Activated CD8-positive, alpha-beta memory T cell treated with anti-CD3 and anti-CD28 coated beads, Interleukin-2, amount 50 U/mL, for 24 hours (primary cell): Measurements from ENCODE around the gene IPCEF1.
"Not testable (repeated sequence)": the region's sequence is repeated elsewhere in the genome, so short reads cannot be mapped to it uniquely, and the experiment has no call there.

Experiments
- DNase-seq: peaks from one replicate; pipeline ENCODE4 v3.0.0-alpha.2; 2020; ENCODE audit errors: extremely low read depth

IPCEF1 gene

GRCh38 chr6:154331750-154332149, 24.9 kb downstream of the IPCEF1 start:
- no peak for DNase-seq

GRCh38 chr6:154329350-154330170, 27.0 kb downstream of the IPCEF1 start:
- DNase-seq, result no peak

GRCh38 chr6:154327313-154327712, 29.3 kb downstream of the IPCEF1 start:
- DNase-seq, result not testable (repeated sequence)

GRCh38 chr6:154325142-154325541, 31.5 kb downstream of the IPCEF1 start:
- no peak for DNase-seq

GRCh38 chr6:154320181-154320580, 36.4 kb downstream of the IPCEF1 start:
- no peak for DNase-seq

GRCh38 chr6:154319231-154319858, 37.3 kb downstream of the IPCEF1 start:
- no peak for DNase-seq

- DNase-seq, result no peak
These were observed 37.9 kb downstream of the IPCEF1 start for GRCh38 chr6:154318721-154319120.

- no peak for DNase-seq
These were observed 40.5 kb downstream of the IPCEF1 start for GRCh38 chr6:154316131-154316530.

- no peak for DNase-seq
These were observed 42.5 kb downstream of the IPCEF1 start for GRCh38 chr6:154314084-154314483.

- DNase-seq, result no peak
These were observed 47.6 kb downstream of the IPCEF1 start for GRCh38 chr6:154308986-154309385.

- DNase-seq, result no peak
These were observed 48.7 kb downstream of the IPCEF1 start for GRCh38 chr6:154307696-154308425.

- not testable (repeated sequence) for DNase-seq
These were observed 49.5 kb downstream of the IPCEF1 start for GRCh38 chr6:154307147-154307546.

GRCh38 chr6:154306696-154307095, 49.9 kb downstream of the IPCEF1 start:
- DNase-seq, result no peak

GRCh38 chr6:154304191-154304590, 52.4 kb downstream of the IPCEF1 start:
- no peak for DNase-seq

- DNase-seq, result not testable (repeated sequence)
These were observed 53.0 kb downstream of the IPCEF1 start for GRCh38 chr6:154303642-154304041.

- DNase-seq, result no peak
These were observed 54.5 kb downstream of the IPCEF1 start for GRCh38 chr6:154301839-154302752.

GRCh38 chr6:154301086-154301625, 55.4 kb downstream of the IPCEF1 start:
- no peak for DNase-seq

GRCh38 chr6:154298297-154298696, 58.3 kb downstream of the IPCEF1 start:
- no peak for DNase-seq

GRCh38 chr6:154297721-154298120, 58.9 kb downstream of the IPCEF1 start:
- DNase-seq, result no peak

GRCh38 chr6:154297210-154297609, 59.4 kb downstream of the IPCEF1 start:
- DNase-seq, result no peak

- no peak for DNase-seq
These were observed 60.9 kb downstream of the IPCEF1 start for GRCh38 chr6:154295733-154296132.
